HG03039 (cell line): Measurements from ENCODE around the gene FSTL4.
A peak's percentile ranks its signal among the peaks of the same experiment; 100 is the strongest.

Source experiments
- ATAC-seq: cut with Tn5 transposase; IDR thresholded peaks from one replicate; pipeline ENCODE4 v1.9.1; 2021; ENCODE audit warnings: mild to moderate bottlenecking, moderate library complexity; ENCODE audit not compliant: unreplicated experiment

FSTL4 gene

DNA sequence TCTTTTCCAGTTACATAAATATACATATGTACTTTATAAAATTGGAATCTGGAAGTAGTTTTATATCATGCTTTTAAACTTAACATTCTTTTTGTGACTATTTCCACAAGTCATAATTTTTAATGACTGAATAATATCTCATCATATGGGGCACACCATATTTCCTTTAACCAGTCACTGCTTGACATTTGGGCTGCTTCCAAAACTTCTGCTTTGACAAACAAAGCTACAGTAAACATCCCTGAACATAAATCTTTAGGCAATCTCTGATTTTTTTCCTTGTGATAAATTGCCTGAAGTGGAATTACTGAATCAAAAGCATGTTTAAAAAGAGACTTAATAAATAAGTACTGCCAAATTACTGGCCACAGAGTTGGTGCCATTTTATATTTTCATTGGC is 178.0 kb downstream of the FSTL4 start:
- no peak for ATAC-seq

- ATAC-seq = no peak
Observed at GRCh38 chr5:133433641-133434040, 178.7 kb downstream of the FSTL4 start.

- ATAC-seq = no peak
Observed at GRCh38 chr5:133432956-133433532, 179.3 kb downstream of the FSTL4 start.

DNA sequence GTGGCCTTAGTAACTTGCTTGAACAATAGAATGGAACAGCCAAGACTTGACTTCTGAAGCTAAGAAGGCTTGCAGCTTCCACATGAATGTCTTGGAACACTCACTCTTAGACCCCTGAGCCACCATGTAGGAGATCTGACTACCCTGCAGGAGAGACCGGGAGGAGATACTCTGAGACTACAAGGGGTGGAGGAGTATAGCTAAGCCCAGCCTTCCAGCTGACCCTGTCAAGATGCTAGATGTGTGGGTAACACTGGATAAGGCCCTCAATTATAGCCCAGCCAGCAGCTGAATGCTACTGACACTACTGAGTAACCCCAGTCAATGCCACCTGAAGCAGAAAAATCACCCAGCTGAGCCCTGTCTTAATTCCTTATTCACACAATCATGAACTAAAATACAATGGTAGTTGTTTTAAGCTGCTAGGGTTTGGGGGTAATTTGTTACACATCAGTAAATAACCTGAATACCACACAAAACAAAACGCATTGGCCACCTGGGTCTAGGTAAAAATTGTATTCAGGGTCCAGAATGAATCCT is 180.9 kb downstream of the FSTL4 start:
- ATAC-seq = no peak

GRCh38 chr5:133430095-133430494 is 182.2 kb downstream of the FSTL4 start:
- no peak for ATAC-seq

DNA sequence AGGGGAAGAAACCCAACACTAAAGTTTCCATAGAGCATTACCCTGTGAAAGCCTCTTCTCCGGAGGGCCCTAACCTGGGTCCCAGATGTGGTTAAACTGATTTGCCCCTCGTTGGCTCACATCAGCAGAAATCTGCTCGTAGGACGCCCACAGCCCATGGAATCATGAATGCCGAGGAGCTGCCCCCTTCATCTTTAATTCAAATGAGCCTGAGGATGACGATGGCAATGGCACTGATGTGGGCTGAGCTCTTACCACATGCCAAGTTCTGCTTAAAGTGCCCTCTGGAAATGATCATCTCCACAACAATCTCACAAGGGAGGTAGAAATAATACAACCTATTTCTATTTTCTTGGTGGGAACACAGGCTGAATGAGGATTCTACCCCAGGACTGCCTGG is 183.3 kb downstream of the FSTL4 start:
- no peak for ATAC-seq

DNA sequence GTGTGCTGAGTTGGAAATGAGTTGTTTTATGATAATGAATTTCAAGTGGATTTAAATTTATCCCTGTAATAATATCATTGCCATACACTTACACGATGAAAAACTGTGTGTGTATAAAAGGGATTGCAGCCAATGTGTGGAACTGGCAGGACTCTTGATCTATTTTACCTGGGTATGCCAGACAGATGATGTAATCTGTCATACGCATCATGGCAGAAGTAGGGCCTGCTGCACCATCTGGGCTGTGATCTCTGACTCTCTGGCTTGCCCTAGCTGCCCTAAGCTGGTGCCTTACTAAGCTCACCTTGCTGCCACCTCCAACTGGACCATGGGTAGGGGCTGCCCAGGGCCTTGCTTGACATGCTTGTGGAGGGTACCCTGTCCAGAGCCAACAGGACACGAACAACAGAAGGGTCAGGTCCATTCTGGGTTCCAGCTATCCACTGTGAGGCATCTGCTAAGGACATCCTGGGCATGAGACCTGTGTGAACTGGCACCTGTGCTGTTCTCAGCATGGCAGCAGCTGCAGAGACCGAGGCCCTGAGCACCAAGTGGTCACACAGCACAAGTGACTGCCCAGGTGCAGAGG is 184.2 kb downstream of the FSTL4 start:
- no peak for ATAC-seq

- no peak for ATAC-seq
Observed at GRCh38 chr5:133427121-133427777, 185.1 kb downstream of the FSTL4 start.

DNA sequence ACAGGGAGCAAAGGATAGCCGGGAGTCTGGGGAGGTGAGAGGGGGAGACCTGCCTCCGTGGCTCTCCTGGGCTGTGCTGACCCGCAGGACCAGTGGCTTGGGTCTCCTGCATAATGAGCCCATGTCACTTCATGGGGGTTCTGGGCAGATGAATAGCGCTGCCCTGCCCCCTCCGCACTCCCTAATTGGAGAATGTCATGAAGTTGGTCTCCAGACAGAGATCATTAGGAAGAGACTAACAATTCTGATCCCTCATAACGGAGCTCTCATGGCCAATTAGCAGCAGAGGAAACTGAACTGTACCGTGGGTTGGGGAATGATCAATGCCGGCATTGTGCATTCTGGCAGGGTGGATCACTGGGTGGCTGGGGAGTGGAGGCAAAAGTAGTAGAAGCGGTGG is 186.1 kb downstream of the FSTL4 start:
- no peak for ATAC-seq

DNA sequence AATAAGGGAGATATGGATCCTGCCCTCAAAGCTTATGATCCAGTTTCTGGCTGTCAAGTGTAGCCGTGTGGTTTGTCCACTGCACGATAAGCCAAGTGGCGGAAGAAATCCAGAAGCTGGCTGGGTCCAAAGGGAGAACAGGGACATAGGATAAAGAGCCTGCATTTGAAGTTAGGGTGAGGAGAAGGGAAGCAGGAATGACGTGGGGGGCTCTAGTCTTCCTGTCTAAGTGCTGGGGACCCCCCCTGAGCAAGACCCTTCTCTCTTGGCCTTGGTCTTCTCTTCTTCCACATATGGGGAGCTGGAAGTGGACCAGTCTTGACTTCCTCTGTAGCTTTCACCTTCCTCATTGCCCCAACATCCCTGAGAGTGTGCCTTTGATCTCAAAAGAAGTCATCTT is 186.6 kb downstream of the FSTL4 start:
- no peak for ATAC-seq

- ATAC-seq = no peak
Observed at GRCh38 chr5:133425222-133425621, 187.1 kb downstream of the FSTL4 start.

GRCh38 chr5:133423618-133424282 is 188.6 kb downstream of the FSTL4 start:
- peak; percentile 58 for ATAC-seq

- no peak for ATAC-seq
Observed at GRCh38 chr5:133423011-133423617, 189.2 kb downstream of the FSTL4 start.

- no peak for ATAC-seq
Observed at GRCh38 chr5:133421806-133422205, 190.5 kb downstream of the FSTL4 start.

DNA sequence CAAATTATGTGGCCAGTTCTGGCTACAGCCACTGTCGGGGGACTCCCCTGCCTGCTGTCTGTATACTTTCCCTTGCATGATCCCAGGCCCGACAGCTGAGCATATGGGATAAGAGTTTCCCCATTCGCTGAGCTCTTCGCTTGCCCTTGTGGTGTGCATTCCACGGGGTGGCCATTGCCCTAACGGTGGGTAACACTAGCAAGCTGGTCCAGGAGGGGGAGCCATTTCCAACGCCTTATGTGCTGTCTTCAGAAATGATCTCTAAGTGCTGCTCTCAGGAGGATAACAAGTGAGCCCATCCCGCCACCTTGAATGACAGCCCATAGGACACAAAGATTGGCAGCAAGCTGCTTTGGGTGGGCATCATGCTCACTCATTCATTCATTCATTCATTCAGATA is 190.9 kb downstream of the FSTL4 start:
- no peak for ATAC-seq

DNA sequence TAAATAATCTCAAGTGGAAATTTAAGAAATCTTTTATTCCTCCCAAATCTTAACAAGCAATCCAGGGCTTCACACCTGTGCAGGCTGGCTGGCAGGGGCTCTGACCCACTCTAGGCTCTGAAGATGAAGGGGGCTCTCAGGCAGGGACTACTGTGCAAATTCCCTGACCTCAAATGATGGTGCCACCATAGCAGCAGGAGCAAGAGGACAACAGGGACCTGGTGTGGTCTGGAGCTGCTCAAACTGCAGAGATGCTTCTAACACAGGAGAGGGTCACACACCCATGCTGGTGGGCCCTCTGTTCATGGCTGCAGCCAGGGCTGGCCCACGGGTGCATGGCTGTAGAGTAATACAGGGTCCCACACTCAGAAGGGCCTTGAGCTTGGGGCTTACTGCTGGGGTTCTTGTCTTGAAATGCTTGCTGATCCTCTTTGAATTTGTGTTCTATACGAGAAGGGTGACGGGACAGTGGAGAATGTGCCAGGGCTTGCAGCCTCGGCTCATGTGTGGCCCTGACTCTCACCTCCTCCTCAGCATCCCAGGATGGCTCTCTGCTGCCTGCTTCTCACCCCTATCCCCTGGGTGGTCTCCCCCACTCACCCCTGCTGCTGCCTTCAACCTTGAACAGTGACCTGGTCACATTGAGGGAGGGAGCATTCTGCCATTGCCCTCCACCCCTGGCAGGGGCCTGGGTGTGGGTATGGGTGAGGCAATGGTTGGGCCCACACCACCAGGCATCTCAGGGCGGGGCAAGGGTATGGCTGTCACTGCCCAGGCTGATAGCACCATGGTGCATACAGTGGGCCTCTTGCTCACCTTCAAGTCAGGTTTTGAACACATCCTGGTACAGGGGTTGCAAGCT is 191.7 kb downstream of the FSTL4 start:
- no peak for ATAC-seq

GRCh38 chr5:133415906-133416305 is 196.4 kb downstream of the FSTL4 start:
- no peak for ATAC-seq

GRCh38 chr5:133415506-133415905 is 196.8 kb downstream of the FSTL4 start:
- no peak for ATAC-seq

DNA sequence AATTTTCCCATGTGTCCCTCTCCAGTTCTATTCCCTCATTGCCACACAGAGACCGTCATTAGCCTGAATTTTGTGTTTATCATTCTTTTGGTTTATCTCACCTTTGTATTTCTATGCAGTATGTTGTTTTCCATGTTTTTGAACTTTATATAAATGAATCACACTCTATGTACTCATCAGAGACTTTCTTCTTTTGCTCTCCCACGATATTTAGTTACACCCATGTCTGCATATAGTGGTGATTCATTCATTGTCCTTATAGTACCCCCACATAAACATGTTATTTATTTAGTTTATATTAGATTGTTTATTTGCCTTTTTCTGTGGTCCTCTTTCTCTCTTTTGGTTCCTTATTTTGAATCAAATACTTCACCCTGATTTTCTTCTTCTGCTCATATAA is 199.7 kb downstream of the FSTL4 start:
- no peak for ATAC-seq

DNA sequence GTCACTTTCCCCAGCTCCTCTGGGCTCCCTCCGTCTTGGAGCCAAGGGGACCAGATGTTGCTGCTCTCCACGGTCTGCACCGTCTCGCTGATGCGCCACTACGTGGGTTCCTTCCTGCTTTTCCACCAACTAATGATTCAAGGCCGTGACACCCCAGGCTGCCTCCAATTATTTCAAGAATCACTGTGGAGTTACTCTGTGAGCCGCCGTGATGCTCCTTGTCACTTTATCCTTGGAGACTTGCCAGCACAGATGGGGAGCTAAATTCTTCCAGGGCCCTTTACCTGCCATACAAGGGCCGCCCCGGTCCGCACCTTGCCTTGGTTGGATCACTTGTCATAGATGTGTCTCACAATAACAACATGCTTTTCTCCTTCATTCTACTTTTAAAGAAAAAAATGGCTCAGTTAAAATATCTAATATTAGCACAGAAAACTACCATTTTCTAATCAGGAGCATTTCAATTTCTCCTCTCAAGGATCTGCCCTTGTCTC is 202.0 kb downstream of the FSTL4 start:
- ATAC-seq = no peak
